M059J (cell line): ENCODE data around the gene ACBD6. TPM values are rescaled to one million over a fixed set of nuclear protein-coding genes. Genes with fewer than 3 reads are reported as not detected.
"Not testable (repeated sequence)": the region's sequence is repeated elsewhere in the genome, so short reads cannot be mapped to it uniquely, and the experiment has no call there.

ENCODE experiments used
- DNase-seq: peaks from one replicate; pipeline ENCODE4 v3.0.0-alpha.2; 2012; ENCODE audit warnings: low read depth
- total RNA-seq: library from RNA; depleted of rRNA; stranded (reverse); fragments of >200 nt; shearing (Covaris generic); gene quantifications from 2 replicates; pipeline ENCODE4 v1.2.3, GENCODE V29; 2014

Gene ACBD6
- total RNA-seq, 1 experiment from 2014 or later: 76.2 TPM

DNA sequence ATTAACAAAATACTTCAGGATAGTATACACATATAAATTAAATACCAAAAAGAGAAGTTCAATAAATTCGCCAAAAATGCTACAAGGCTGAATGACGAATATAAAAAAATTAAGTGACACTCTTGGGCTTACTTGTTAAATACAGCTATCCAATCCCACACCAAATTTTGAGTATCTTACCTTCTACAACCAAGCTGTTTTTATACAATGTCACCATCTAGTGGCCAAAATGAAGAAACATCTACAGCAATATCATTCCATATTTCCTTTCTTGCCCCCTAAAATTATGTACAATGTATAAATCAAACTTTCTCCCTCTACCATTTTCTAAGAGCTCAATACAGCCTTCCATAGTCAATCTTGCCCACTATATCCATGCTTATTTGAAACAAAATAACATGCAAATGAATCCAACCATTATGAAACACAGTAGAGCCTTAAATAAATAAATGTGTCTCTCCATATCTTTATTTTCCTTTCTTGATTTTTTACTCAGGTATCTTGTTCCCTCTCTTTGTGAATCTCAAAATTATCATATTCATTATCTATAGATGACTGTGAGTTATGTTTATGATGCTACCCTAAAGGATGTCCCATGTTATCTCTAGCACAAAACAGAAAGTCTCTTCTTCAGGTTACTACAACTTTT lies 86.3 kb downstream of the ACBD6 start:
- peak; percentile 43 for DNase-seq

DNA sequence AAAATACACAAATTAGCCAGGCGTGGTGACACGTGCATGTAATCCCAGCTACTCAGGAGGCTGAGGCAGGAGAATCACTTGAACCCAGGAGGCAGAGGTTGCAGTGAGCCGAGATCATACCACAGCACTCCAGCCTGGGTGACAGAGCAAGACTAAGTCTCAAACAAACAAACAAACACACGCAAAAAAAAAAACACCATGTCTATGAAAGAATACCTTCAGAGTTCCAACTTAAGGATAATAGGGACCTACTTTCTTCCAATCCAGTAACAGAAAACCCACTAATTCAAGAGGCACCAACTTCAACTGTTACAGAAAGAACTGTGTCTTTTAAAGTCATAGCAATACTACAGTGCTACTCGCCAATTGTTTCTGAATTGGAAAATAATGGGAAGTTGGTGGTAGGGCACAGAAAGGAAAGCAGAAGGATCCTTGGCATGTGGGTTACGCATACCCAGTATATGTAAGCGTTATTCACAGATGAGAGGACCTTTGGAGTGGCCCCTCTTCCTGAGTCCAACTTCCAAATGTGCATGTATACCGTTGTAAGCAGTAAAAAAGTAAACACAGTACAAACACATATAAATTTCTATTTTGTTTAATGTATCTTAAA lies 87.0 kb downstream of the ACBD6 start:
- no peak for DNase-seq

DNA sequence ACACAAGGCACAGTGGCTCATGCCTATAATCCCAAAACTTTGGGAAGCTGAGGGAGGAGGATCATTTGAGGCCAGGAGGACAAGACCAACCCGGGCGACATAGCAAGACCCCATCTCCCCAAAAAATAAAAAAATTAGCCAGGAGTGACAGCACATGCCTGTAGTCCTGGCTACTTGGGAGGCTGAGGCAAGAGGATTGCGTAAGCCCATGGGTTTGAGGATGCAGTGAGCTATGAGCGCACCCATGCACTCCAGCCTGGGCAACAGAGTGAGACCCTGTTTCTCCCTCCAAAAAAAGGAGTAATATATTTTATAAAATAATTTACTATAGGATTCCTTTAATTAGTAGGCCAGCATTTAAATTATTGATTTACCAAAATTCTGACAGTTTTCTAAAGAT lies 89.8 kb downstream of the ACBD6 start:
- DNase-seq: no peak

GRCh38 chr1:180408128-180408527 lies 94.2 kb downstream of the ACBD6 start:
- DNase-seq: not testable (repeated sequence)

DNA sequence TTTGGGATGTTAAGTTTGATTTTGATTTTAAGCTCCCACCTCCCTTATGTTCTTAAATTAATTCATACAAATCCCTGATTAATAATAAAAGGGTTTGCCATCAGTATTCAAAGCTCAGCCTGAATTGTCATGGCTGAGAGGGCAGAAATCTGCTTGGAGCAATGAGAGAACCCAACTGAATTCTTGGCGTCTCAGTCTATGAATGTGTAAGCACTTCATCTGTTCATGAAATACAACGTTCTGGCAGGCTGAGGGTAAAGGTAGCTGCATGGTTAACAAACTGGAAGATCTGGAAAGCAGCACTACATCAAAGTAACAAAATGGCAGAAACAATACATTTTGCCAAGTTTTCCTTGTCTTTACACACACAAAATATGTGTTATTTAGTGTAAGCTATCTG lies 95.3 kb downstream of the ACBD6 start:
- no peak for DNase-seq

- no peak for DNase-seq
Observed at GRCh38 chr1:180402551-180402950, 99.8 kb downstream of the ACBD6 start.

- no peak for DNase-seq
Observed at GRCh38 chr1:180402001-180402400, 100.4 kb downstream of the ACBD6 start.

GRCh38 chr1:180397175-180397574 lies 105.2 kb downstream of the ACBD6 start:
- DNase-seq: no peak

GRCh38 chr1:180392427-180393145 lies 109.8 kb downstream of the ACBD6 start:
- no peak for DNase-seq

DNA sequence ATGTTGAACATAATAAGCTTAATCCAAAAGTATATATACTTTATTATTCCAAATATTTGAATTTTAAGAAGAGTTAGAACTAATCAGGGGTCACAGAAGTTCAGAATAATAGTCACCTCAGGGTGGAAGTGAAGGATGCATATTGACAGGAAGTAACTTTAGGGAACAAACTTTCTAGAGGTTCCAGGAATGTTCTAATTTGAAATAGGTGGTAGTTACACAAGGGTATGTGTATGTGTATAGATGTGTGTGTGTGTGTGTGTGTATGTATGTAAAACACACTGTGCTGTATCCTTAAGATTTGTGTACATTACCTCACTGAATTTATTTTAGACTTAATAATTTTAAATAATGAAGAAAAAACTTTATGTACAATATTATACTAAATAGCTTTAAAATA lies 110.4 kb downstream of the ACBD6 start:
- no peak for DNase-seq

DNA sequence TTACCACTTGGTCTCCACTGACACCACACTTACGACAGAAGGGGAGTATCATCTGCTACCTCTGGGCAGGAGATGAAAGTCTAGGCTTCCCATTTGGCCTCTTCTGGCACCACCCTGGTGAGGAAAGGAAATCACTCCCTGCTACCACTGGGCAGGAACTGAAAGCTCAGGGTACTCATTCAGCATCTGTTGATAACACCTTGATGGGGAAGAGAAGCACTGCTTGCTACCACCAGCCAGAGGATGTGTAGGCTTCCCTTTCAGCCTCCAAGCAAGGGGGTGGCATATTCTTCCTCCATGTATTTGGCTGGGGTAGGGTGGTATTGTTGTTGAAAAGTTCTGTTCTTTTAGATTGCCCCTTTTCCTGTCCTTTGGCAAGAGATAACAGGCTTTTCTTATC lies 115.0 kb downstream of the ACBD6 start:
- DNase-seq: no peak

- DNase-seq: peak; percentile 15
Observed at GRCh38 chr1:180386745-180387367, 115.5 kb downstream of the ACBD6 start.

GRCh38 chr1:180385144-180385543 lies 117.2 kb downstream of the ACBD6 start:
- DNase-seq: no peak

- no peak for DNase-seq
Observed at GRCh38 chr1:180384286-180385005, 117.9 kb downstream of the ACBD6 start.

DNA sequence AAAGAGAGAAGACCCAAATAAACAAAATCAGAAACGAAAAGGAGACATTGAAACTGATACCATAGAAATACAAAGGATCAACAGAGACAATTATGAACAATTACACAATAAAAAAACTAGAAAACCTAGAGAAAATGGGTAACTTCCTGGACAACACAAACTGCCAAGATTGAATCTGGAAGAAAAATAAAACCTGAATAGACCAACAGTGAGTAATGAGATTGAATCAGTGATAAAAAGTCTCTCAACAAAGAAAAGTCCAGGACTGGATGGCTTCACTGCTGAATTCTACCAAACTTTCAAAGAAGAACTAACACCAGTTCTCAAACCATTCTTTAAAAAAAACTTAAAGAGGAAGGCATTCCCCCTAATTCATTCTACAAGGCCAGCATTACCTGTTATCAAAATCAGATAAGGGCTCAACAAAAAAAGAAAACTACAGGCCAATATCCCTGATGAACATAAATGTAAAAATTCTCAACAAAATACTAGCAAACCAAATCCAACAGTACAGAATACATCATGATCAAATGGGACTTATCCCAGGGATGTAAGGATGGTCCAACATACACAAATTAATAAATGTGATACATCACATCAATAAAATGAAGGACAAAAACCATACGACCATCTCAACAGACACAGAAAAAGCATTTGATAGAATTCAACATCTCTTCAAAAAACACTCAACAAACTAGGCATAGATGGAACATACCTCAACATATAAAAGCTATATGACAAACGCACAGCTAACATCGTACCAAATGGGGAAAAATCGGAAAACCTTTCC lies 119.9 kb downstream of the ACBD6 start:
- DNase-seq: peak; percentile 73

GRCh38 chr1:180381184-180381580 lies 121.2 kb downstream of the ACBD6 start:
- DNase-seq: no peak

DNA sequence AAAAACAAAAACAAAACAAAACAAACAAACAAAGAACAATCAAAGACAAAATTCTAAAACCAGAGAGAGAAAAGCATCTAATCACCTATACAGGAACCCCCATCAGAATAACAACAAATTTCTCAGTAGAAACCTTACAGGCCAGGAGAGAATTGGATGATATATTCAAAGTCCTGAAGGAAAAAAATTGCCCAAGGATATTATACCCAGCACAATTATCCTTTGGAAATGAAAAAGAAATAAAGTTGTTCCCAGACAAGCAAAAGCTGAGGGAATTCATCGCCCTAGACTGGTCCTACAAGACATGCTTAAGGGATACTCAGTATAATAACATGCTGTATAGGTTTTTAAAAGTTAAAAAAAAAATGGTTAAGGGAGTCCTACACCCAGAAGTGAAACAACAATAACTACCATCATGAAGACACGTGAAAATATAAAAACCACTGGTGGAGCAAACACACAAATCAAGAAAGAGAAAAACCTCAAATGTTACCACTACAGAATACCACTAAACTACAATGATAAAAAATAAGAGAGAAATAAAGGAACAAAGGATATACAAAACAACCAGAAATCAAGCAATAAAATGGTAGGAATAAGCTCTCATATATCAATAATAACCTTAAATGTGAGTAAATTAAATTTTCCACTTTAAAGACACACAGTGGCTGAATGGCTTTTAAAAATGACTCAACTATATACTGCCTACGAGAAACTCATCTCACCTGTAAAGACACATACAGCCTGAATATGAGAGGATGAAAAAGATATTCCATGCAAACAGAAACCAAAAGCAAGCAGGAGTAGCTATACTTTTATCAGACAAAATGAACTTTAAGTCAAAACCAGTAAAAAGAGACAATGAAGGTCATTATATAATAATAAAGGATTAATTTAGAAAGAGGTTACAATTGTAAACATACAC lies 121.9 kb downstream of the ACBD6 start:
- DNase-seq: no peak

DNA sequence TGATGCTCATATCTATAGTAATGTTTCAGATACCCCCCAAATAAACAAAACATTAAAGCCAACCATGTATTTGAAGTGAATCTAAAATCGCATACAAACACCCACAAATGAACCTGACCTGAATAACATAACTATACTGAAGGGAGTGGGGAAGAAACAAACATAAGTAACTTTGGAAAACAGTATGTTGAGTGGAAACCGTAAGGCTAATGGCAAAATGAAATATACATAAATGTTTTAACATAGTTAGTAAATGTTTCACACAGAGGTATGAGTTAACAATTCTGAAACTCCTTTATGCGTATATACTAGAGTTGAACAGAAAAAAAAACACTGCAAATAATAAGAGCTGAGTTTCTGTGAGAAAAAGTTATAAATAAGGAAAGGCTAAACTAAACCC lies 125.6 kb downstream of the ACBD6 start:
- DNase-seq: no peak

DNA sequence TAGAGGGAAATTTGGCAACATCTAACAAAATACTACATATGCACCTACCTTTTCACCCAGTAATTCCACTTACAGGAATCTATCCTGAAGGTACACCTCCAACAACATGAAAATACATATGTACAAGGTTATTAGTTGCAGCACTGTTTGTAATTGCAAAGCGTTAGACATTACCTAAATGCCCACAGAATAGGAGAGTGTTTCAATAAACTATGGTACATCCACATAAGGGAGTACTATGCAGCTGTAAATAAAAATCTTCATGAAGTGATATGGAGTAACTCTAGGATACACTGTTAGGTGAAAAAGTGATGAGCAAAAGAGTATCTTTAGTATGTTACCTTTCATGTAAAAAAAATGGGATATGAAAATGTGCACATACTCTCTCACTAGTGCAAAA lies 126.1 kb downstream of the ACBD6 start:
- no peak for DNase-seq

GRCh38 chr1:180372728-180373127 lies 129.6 kb downstream of the ACBD6 start:
- DNase-seq: no peak
